ENCODE measurements around the gene NEK9.
"Not testable (repeated sequence)": the region's sequence is repeated elsewhere in the genome, so short reads cannot be mapped to it uniquely, and the experiment has no call there.

Gene NEK9

GRCh38 chr14:75127903-75128595 lies 1.2 kb upstream of the NEK9 start:
- DNase-seq (ENCODE audit: low read depth) = no peak
- peak overlapping the region; percentile 83 for H3K4me3 ChIP-seq (ENCODE audit: low read length)

GRCh38 chr14:75127474-75127820 lies 599 bp upstream of the NEK9 start:
- H3K4me3 ChIP-seq (ENCODE audit: low read length) = peak overlapping the region; percentile 83
- not testable (repeated sequence) for H3K9me3 ChIP-seq (ENCODE audit: control insufficient read depth, low read length); H3K36me3 ChIP-seq (ENCODE audit: control insufficient read depth, insufficient read depth, low read length, severe bottlenecking); DNase-seq (ENCODE audit: low read depth); H3K27me3 ChIP-seq (replicated peaks; ENCODE audit: control insufficient read depth, insufficient read depth, low read length)
- peak overlapping the region; percentile 94 for H3K9ac ChIP-seq (ENCODE audit: low read length)
- peaks cover 32% of the 10 kb centered on the region for H3K4me1 ChIP-seq (ENCODE audit: control insufficient read depth, insufficient read depth, low read length)

More at GRCh38 chr14:75127903-75128595, 1.2 kb upstream of the NEK9 start:
- Histone ChIP-seq H3K36me3 (ENCODE audit: control insufficient read depth, insufficient read depth, low read length, severe bottlenecking) (peaks cover 11% of the 10 kb centered on the region), H3K4me1 (ENCODE audit: control insufficient read depth, insufficient read depth, low read length) (peaks cover 38% of the 10 kb centered on the region), H3K9ac (ENCODE audit: low read length) (peak overlapping the region; percentile 94), H3K27me3 (replicated peaks; ENCODE audit: control insufficient read depth, insufficient read depth, low read length) (no peaks in the 10 kb centered on the region), H3K9me3 (ENCODE audit: control insufficient read depth, low read length) (no peaks in the 10 kb centered on the region)

DNA sequence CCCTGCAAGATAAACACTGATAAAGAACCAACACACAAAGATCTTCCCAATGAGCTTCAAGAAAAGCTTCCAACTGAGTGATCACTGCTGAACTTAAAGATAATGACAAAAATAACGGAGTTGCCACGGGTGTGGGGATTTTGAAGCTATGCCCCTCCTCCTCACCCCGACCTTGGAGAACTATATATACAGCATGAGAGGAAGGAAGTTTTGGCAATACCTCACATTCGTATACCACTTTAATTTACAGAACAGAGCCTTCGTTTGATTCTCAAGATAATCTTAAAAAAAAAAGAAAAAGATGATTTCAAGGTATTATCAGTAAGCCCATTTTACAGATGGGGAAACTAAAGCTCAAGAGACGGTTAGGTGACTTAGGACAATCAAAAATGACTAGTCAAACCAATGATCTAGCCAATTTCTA lies 715 bp downstream of the NEK9 start:
- H3K4me3 ChIP-seq (ENCODE audit: low read length) = peak overlapping the region; percentile 83
- H3K4me1 ChIP-seq (ENCODE audit: control insufficient read depth, insufficient read depth, low read length) = peaks cover 32% of the 10 kb centered on the region
- H3K36me3 ChIP-seq (ENCODE audit: control insufficient read depth, insufficient read depth, low read length, severe bottlenecking) = peaks cover 8% of the 10 kb centered on the region
- no peaks in the 10 kb centered on the region for H3K27me3 ChIP-seq (replicated peaks; ENCODE audit: control insufficient read depth, insufficient read depth, low read length)
- no peaks in the 10 kb centered on the region for H3K9me3 ChIP-seq (ENCODE audit: control insufficient read depth, low read length)
- no peak for DNase-seq (ENCODE audit: low read depth)
- peak overlapping the region; percentile 94 for H3K9ac ChIP-seq (ENCODE audit: low read length)

GRCh38 chr14:75125617-75126016 lies 1.2 kb downstream of the NEK9 start:
- peaks cover 13% of the 10 kb centered on the region for H3K36me3 ChIP-seq (ENCODE audit: control insufficient read depth, insufficient read depth, low read length, severe bottlenecking)
- H3K9ac ChIP-seq (ENCODE audit: low read length) = peak overlapping the region; percentile 94
- no peaks in the 10 kb centered on the region for H3K9me3 ChIP-seq (ENCODE audit: control insufficient read depth, low read length)
- peak; percentile 74 for DNase-seq (ENCODE audit: low read depth)
- no peaks in the 10 kb centered on the region for H3K27me3 ChIP-seq (replicated peaks; ENCODE audit: control insufficient read depth, insufficient read depth, low read length)
- peaks cover 32% of the 10 kb centered on the region for H3K4me1 ChIP-seq (ENCODE audit: control insufficient read depth, insufficient read depth, low read length)
- H3K4me3 ChIP-seq (ENCODE audit: low read length) = peak overlapping the region; percentile 83

DNA sequence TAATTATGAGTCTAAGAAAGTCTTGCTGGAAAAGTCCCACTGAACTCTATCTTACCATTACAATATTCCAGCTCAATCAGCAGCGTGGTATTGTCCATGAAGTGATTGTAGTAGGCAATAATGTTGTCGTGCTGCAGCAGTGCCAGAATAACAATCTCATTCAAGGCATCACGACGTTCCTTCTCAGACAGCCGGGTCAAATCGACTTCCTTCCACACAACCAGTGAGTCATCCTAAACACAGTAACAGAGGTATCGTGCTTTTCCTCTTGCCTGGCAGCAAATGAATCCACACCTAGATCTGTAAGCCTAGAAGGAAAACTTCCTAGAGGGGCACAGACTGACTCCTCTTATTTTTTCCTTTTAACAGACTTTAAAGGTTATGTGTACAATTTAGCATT lies 2.9 kb downstream of the NEK9 start:
- H3K9me3 ChIP-seq (ENCODE audit: control insufficient read depth, low read length) = no peaks in the 10 kb centered on the region
- peaks cover 29% of the 10 kb centered on the region for H3K36me3 ChIP-seq (ENCODE audit: control insufficient read depth, insufficient read depth, low read length, severe bottlenecking)
- H3K4me1 ChIP-seq (ENCODE audit: control insufficient read depth, insufficient read depth, low read length) = peaks cover 36% of the 10 kb centered on the region
- peak; percentile 60 for DNase-seq (ENCODE audit: low read depth)
- no peak overlapping the region for H3K9ac ChIP-seq (ENCODE audit: low read length)
- H3K27me3 ChIP-seq (replicated peaks; ENCODE audit: control insufficient read depth, insufficient read depth, low read length) = no peaks in the 10 kb centered on the region
- H3K4me3 ChIP-seq (ENCODE audit: low read length) = no peak overlapping the region

DNA sequence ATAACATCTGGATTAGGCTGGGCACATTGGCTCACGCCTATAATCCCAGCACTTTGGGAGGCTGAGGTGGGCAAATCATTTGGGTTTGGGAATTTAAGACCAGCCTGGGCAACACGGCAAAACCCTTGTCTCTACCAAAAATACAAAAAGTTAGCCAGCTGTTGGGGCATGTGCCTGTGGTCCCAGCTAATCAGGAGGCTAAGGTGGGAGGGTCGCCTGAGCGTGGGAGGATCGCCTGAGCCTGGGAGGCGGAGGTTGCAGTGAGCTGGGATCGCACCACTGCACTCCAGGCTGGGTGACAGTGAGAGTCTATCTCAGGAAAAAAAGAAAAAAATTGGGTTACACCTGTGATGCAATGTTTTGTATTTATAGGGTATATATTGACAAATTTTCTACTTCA lies 5.3 kb downstream of the NEK9 start:
- peaks cover 28% of the 10 kb centered on the region for H3K4me1 ChIP-seq (ENCODE audit: control insufficient read depth, insufficient read depth, low read length)
- no peaks in the 10 kb centered on the region for H3K9me3 ChIP-seq (ENCODE audit: control insufficient read depth, low read length)
- H3K9ac ChIP-seq (ENCODE audit: low read length) = no peak overlapping the region
- no peak for DNase-seq (ENCODE audit: low read depth)
- no peaks in the 10 kb centered on the region for H3K27me3 ChIP-seq (replicated peaks; ENCODE audit: control insufficient read depth, insufficient read depth, low read length)
- peaks cover 42% of the 10 kb centered on the region for H3K36me3 ChIP-seq (ENCODE audit: control insufficient read depth, insufficient read depth, low read length, severe bottlenecking)
- no peak overlapping the region for H3K4me3 ChIP-seq (ENCODE audit: low read length)

GRCh38 chr14:75120541-75121291 lies 6.1 kb downstream of the NEK9 start:
- Histone ChIP-seq H3K9ac (ENCODE audit: low read length) (no peak overlapping the region), H3K9me3 (ENCODE audit: control insufficient read depth, low read length) (no peaks in the 10 kb centered on the region), H3K4me3 (ENCODE audit: low read length) (no peak overlapping the region), H3K27me3 (replicated peaks; ENCODE audit: control insufficient read depth, insufficient read depth, low read length) (no peaks in the 10 kb centered on the region), H3K4me1 (ENCODE audit: control insufficient read depth, insufficient read depth, low read length) (peaks cover 23% of the 10 kb centered on the region), H3K36me3 (ENCODE audit: control insufficient read depth, insufficient read depth, low read length, severe bottlenecking) (peaks cover 51% of the 10 kb centered on the region)
- DNase-seq (ENCODE audit: low read depth) = no peak

DNA sequence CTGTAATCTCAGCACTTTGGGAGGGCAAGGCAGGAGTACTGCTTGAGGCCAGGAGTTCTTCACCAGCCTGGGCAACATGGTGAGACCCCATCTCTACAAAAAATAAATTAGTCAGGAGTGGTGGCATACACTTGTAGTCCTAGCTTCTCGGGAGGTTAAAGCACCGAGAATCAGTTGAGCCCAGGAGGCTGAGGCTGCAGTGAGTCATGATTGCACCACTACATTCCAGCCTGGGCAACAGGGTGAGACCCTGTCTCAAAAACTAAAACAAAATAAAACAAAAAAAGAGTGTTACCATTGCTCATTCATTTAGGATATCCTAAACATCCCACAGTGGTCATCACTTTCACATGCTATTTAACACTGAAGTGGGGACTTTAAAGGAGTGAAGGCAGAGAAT lies 7.8 kb downstream of the NEK9 start:
- H3K27me3 ChIP-seq (replicated peaks; ENCODE audit: control insufficient read depth, insufficient read depth, low read length) = no peaks in the 10 kb centered on the region
- peaks cover 8% of the 10 kb centered on the region for H3K4me1 ChIP-seq (ENCODE audit: control insufficient read depth, insufficient read depth, low read length)
- no peaks in the 10 kb centered on the region for H3K9me3 ChIP-seq (ENCODE audit: control insufficient read depth, low read length)
- H3K9ac ChIP-seq (ENCODE audit: low read length) = no peak overlapping the region
- peaks cover 66% of the 10 kb centered on the region for H3K36me3 ChIP-seq (ENCODE audit: control insufficient read depth, insufficient read depth, low read length, severe bottlenecking)
- no peak overlapping the region for H3K4me3 ChIP-seq (ENCODE audit: low read length)
- DNase-seq (ENCODE audit: low read depth) = peak; percentile 38

DNA sequence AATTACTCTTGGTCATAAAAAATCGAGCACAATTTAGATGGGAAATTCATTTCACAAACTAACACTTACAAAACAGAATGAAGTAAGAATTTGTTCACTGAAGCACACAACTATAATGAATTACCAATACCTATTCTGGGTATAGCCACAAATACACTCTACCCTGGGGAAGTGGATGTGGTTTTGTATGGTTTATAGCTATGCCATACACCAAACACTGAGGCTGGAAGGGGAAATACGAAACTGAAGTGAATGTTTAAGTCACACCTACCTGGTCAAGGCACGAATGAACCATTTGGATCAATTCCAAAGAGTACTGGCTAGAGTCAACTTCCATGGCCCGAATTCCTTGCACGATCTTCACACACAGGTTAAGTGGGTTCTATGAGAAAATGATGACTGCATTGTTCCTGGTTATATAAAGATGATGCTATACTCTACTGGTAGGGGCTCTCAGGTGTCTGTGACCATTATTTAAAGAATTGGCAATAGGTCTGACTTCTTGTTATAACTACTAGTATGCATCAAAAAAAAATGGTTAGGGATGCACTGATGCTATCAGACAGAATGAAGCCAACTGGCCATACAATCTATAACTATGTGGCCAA lies 12.8 kb downstream of the NEK9 start:
- H3K27me3 ChIP-seq (replicated peaks; ENCODE audit: control insufficient read depth, insufficient read depth, low read length) = no peaks in the 10 kb centered on the region
- H3K9ac ChIP-seq (ENCODE audit: low read length) = no peak overlapping the region
- peaks cover 2% of the 10 kb centered on the region for H3K4me1 ChIP-seq (ENCODE audit: control insufficient read depth, insufficient read depth, low read length)
- peaks cover 94% of the 10 kb centered on the region for H3K36me3 ChIP-seq (ENCODE audit: control insufficient read depth, insufficient read depth, low read length, severe bottlenecking)
- DNase-seq (ENCODE audit: low read depth) = no peak
- H3K4me3 ChIP-seq (ENCODE audit: low read length) = no peak overlapping the region
- no peaks in the 10 kb centered on the region for H3K9me3 ChIP-seq (ENCODE audit: control insufficient read depth, low read length)

- no peak overlapping the region for H3K9ac ChIP-seq (ENCODE audit: low read length)
- H3K36me3 ChIP-seq (ENCODE audit: control insufficient read depth, insufficient read depth, low read length, severe bottlenecking) = peaks cover 99% of the 10 kb centered on the region
- no peaks in the 10 kb centered on the region for H3K9me3 ChIP-seq (ENCODE audit: control insufficient read depth, low read length)
- no peak overlapping the region for H3K4me3 ChIP-seq (ENCODE audit: low read length)
- no peaks in the 10 kb centered on the region for H3K27me3 ChIP-seq (replicated peaks; ENCODE audit: control insufficient read depth, insufficient read depth, low read length)
- H3K4me1 ChIP-seq (ENCODE audit: control insufficient read depth, insufficient read depth, low read length) = no peaks in the 10 kb centered on the region
- DNase-seq (ENCODE audit: low read depth) = no peak
Measured at GRCh38 chr14:75109877-75110276, 17.0 kb downstream of the NEK9 start.

DNA sequence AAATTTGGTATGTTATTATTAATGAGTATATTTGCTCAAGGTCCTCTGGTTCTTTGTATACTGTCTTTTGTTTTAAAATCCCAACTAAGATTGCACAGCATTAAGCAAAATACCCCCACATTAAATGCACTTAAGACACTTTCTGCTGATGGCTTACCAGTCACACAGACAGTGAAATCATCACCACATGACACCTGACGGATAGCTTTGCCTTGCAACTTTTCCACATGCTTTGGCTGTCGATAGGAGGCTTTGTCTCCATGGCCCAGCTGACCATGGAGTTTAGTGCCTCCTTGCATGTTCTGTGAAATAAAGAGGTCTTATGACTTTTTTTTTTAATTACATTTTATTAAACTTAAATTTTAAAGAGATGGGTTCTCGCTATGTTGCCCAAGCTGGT lies 19.7 kb downstream of the NEK9 start:
- Histone ChIP-seq H3K36me3 (ENCODE audit: control insufficient read depth, insufficient read depth, low read length, severe bottlenecking) (peaks cover 90% of the 10 kb centered on the region), H3K9me3 (ENCODE audit: control insufficient read depth, low read length) (no peaks in the 10 kb centered on the region), H3K4me3 (ENCODE audit: low read length) (no peak overlapping the region), H3K4me1 (ENCODE audit: control insufficient read depth, insufficient read depth, low read length) (no peaks in the 10 kb centered on the region), H3K27me3 (replicated peaks; ENCODE audit: control insufficient read depth, insufficient read depth, low read length) (no peaks in the 10 kb centered on the region), H3K9ac (ENCODE audit: low read length) (no peak overlapping the region)
- DNase-seq (ENCODE audit: low read depth) = no peak
